Occipital lobe (tissue), 2 donors: ENCODE data around the gene TXNDC11. TPM values are rescaled to one million over a fixed set of nuclear protein-coding genes. Genes with fewer than 3 reads are reported as not detected.

Source experiments
- DNase-seq: peaks from one replicate; lab custom pipeline; 2025; lab: John Stamatoyannopoulos, UW
- total RNA-seq: library from RNA; depleted of rRNA; stranded (reverse); fragments of >200 nt; gene quantifications from one replicate; pipeline ENCODE4 v1.2.3, GENCODE V29; 2014

Gene TXNDC11
- total RNA-seq, 1 donor from 2014 or later = 12.3 TPM

- DNase-seq = no peak
Observed at GRCh38 chr16:11689031-11689840, 53.4 kb downstream of the TXNDC11 start.

GRCh38 chr16:11688520-11688886 is 54.2 kb downstream of the TXNDC11 start:
- DNase-seq = no peak

- DNase-seq = no peak
Observed at GRCh38 chr16:11687601-11688519, 54.8 kb downstream of the TXNDC11 start.

GRCh38 chr16:11686713-11687380 is 55.8 kb downstream of the TXNDC11 start:
- DNase-seq = no peak

GRCh38 chr16:11685844-11686618 is 56.6 kb downstream of the TXNDC11 start:
- no peak for DNase-seq

GRCh38 chr16:11684231-11685025 is 58.2 kb downstream of the TXNDC11 start:
- no peak for DNase-seq

- DNase-seq = no peak
Observed at GRCh38 chr16:11683145-11683544, 59.5 kb downstream of the TXNDC11 start.

GRCh38 chr16:11682655-11683096 is 60.0 kb downstream of the TXNDC11 start:
- DNase-seq = no peak

GRCh38 chr16:11681976-11682654 is 60.5 kb downstream of the TXNDC11 start:
- DNase-seq = no peak

- no peak for DNase-seq
Observed at GRCh38 chr16:11681556-11681955, 61.1 kb downstream of the TXNDC11 start.

GRCh38 chr16:11679941-11680911 is 62.4 kb downstream of the TXNDC11 start:
- DNase-seq = no peak

- peak; percentile 55 for DNase-seq
Observed at GRCh38 chr16:11679250-11679649, 63.4 kb downstream of the TXNDC11 start.

GRCh38 chr16:11677959-11678881 is 64.4 kb downstream of the TXNDC11 start:
- no peak for DNase-seq

- DNase-seq = no peak
Observed at GRCh38 chr16:11677451-11677951, 65.2 kb downstream of the TXNDC11 start.

GRCh38 chr16:11676799-11677198 is 65.9 kb downstream of the TXNDC11 start:
- no peak for DNase-seq

- peak; percentile 57 for DNase-seq
Observed at GRCh38 chr16:11675561-11676511, 66.8 kb downstream of the TXNDC11 start.
